LHCN-M2 (cell line): Measurements from ENCODE around the gene LRRC37B. TPM values are rescaled to one million over a fixed set of nuclear protein-coding genes. Genes with fewer than 3 reads are reported as not detected.
A peak's percentile ranks its signal among the peaks of the same experiment; 100 is the strongest.
"Not testable (repeated sequence)": the region's sequence is repeated elsewhere in the genome, so short reads cannot be mapped to it uniquely, and the experiment has no call there.

ENCODE experiments used
- DNase-seq: peaks from one replicate; pipeline ENCODE4 v3.0.0-alpha.2; 2012; ENCODE audit warnings: low read depth
- polyA plus RNA-seq: library from polyadenylated mRNA; unstranded; fragments of >200 nt; gene quantifications from one replicate; pipeline ENCODE4 v1.2.1, GENCODE V29; 2012; ENCODE audit warnings: missing spikeins
- total RNA-seq: library from RNA; depleted of rRNA; stranded (reverse); fragments of >200 nt; gene quantifications from 2 replicates; pipeline ENCODE4 v1.2.3, GENCODE V29; 2014; rRNA removed

Gene LRRC37B
- 3.6 and 8.0 TPM in 2 replicates for total RNA-seq
- polyA plus RNA-seq: 3.2 TPM

DNA sequence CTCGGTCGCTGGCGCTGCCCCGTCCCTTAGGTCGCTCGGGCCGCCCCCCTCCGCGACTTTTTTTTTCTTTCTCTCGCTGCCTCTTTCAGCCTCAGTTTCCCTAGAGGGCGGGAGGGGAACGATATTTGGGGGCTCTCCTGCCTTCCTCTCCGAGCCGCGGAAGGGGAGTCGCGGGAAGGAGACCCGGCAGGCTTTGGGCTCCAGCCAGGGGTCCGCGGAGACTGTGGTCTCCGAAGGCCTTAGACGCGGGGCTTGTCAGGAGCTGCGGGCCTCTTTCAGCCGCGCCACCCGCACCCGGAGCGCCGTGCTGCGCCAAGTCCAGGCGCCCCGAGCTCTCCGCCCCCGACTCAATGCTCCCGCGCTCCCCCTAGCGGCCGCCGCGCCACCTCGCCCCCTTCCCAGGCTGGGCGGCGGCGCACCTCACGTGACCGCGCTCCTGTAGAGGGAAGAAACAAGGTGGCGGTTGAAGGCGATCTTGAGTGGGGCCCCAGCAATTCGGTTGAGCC is at the start of gene LRRC37B:
Gene LRRC37B, plus strand, starts transcription at position 427 of the 506 bp plus-strand sequence. CDS start 14,010 bp downstream, outside the sequence.
- DNase-seq: peak; percentile 73

DNA sequence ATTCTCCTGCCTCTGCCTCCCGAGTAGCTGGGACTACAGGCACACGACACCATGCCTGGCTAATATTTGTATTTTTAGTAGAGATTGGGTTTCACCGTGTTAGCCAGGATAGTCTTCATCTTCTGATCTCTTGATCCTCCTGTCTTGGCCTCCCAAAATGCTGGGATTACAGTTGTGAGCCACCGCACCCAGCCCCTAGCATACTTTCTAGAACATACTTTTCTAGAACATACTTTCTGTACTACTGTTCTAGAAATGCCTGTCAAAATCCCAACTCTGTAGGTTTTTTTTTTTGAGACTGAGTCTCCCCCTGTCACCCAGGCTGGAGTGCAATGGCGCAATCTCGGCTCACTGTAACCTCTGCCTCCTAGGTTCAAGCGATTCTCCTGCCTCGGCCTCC is 43.1 kb upstream of the LRRC37B start:
- DNase-seq: not testable (repeated sequence)

DNA sequence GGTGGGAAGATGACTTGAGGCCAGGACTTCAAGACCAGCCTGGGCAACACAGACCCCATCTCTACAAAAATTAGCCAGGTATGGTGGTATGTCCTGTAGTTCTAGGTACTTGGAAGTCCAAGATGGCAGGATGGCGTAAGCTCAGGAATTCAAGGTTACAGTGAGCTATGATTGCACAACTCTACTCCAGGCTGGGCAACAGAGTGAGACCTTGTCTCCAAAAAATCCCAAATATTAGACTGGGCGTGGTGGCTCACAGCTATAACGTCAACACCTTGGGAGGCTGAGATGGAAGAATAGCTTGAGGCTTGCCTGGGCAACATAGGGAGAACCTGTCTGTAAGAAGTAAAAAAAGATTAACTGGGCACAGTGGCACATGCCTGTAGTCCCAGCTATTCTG is 39.5 kb upstream of the LRRC37B start:
- no peak for DNase-seq

- not testable (repeated sequence) for DNase-seq
These were observed 36.8 kb upstream of the LRRC37B start for GRCh38 chr17:31970416-31970815.

- peak; percentile 5 for DNase-seq
These were observed 32.7 kb upstream of the LRRC37B start for GRCh38 chr17:31974269-31975071.

GRCh38 chr17:31975391-31975790 is 31.8 kb upstream of the LRRC37B start:
- not testable (repeated sequence) for DNase-seq

DNA sequence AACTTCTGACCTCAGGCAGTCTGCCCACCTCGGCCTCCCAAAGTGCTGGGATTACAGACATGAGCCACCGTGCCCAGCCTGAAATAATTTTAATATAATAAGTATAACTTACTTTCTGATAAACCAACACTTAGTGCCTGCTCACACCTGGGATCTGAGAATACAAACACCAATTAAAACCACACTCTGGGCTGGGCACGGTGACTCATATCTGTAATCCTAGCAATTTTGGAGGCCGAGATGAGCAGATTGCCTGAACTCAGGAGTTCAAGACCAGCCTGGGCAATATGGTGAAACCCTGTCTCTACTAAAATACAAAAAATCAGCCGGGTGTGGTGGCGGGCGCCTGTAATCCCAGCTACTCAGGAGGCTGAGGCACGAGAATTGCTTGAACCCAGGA is 15.4 kb upstream of the LRRC37B start:
- DNase-seq: not testable (repeated sequence)

DNA sequence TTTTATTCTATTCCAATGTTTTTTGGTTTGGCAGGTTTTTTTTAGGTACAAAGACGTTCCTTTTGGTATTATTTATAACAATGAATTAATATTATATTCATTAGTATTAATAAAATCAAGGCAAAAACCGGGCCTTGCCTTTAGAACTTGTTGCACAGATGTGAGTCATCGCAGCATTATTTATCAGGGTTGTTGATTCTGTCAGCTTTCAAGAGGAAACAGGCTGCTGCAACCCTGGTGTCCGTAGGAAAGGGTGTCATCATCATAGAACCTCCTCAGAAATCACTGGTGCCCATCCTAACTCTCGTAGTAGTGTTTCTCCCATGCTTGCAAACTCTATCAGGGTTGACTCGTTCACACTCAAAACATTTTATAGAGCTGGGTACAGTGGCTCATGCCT is 10.2 kb upstream of the LRRC37B start:
- no peak for DNase-seq

- peak; percentile 23 for DNase-seq
These were observed 498 bp downstream of the LRRC37B start for GRCh38 chr17:32007463-32008298.

- no peak for DNase-seq
These were observed 2.0 kb downstream of the LRRC37B start for GRCh38 chr17:32009262-32009542.

DNA sequence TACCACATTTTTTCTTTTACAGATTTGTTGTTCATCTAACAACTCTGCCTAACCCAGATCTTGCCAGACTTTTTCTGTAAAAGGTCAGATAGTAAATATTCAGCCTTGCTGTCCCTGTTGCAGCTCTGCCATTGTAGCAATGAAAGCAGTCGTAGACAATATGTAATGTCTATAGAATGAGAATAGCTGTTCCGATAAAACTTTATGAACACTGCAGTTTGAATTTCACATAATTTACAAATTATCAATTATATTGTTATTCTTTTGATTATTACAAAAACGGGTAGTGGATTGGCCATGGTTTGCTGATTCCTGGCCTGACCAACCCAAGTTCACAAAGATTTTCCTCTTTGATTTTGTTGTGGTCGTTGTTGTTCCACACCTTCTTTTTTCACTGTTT is 2.9 kb downstream of the LRRC37B start:
- DNase-seq: no peak

DNA sequence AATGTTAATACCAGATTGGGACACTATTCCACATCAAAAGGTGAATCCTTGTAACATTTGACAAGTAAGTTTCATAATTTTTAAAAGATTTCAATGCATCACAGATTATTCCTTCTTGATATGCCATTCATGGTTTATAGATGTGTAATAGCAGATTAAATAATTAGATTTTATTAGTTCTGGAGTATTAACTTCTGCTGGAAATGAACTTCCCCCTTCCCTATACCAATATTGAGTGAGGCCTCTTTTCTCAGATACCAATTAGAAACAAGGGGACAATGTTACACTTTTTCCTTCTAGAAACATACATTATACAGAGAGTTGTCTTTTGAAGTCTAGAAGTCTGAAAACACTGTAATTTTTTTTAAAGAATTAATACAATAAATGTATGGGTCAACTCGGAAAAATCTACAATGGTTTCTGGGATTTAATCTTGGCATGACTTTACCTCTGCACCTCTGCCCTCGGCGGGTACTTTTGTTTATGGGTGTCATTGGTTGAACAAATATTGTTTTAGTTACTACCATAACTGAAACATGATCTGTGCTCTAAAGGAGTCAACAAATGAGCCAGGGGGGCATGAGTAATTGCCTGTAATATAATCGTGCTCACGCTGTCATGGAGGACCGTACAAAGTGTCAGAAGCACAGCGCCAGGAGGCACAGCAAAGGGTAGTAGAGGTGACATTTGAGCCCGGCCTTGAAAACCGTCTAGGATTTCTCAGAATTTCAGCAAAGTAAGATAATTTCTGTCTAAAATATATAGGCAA is 8.2 kb downstream of the LRRC37B start:
- peak; percentile 70 for DNase-seq

DNA sequence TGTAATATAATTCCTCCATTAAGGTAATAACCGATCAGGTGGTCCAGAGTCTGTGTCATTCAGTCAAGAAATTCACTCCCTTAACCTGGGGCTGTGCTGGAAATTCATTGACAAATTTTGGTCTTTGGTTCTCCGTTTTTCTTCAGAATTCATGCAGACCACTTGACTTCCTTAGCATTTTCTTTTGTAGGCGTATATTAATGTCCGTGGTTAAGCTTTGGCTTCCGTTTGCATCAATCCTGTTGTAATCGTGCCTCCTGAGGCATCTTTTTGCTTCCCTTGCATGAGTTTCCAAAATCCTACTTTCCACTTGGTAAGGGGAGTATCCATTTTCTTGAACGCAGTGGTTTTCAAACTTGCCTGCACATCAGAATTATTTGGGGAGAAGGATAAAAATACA is 9.0 kb downstream of the LRRC37B start:
- no peak for DNase-seq

GRCh38 chr17:32019228-32019627 is 12.0 kb downstream of the LRRC37B start:
- no peak for DNase-seq

DNA sequence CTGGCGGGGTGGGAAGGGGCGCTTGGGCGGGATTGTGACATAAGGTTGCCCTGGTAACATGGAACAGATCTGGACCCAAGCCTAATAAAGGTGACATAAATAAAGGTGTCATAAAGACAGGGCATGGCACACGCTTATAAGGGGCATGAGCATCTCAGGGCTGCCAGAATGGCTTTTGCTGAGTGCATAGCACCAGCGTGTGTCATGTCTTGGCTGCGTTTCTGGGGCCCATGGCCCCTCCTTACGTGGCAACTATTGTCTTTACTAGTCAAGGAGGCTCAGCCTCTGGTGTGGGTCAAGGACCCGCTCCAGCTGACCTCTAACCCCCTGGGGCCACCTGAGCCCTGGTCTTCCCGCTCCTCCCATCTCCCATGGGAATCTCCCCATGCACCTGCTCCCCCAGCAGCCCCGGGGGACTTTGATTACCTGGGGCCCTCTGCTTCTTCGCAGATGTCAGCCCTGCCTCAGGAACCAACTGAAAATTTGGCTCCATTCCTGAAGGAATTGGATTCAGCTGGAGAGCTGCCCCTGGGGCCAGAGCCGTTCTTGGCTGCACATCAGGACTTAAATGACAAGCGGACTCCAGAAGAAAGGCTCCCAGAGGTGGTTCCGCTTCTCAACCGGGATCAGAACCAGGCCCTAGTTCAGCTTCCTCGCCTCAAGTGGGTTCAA is 13.9 kb downstream of the LRRC37B start:
- no peak for DNase-seq

GRCh38 chr17:32021615-32021955 is 14.4 kb downstream of the LRRC37B start:
- DNase-seq: no peak

DNA sequence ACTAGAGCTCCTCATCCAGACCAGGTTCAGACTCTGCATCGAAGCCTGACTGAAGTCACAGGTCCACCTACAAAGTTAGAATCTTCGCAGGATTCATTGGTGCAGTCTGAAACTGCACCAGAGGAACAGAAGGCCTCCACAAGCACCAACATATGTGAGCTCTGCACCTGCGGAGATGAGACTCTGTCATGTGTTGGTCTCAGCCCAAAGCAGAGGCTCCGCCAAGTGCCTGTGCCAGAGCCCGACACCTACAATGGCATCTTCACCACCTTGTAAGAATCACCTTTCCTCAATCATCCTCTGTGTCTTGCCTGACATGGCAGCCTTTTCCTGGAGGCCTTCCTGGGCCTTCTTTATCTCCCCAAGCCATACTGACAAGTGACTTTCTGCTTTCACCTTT is 15.4 kb downstream of the LRRC37B start:
- DNase-seq: not testable (repeated sequence)

DNA sequence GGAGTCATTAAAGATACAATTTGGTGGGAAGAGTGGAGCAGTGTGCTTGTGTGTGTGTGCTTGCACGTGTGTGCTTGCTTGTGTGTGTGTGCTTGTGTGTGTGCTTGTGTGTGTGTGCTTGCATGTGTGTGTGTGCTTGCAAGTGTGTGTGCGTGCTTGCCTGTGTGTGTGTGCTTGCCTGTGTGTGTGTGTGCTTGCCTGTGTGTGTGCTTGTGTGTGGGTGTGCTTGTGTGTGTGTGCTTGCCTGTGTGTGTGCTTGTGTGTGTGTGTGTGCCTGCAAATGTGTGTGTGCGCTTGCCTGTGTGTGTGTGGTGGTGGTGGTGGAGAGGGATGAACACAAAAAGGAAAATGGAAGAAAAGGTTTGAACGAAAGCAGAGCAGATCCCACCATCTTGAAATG is 20.1 kb downstream of the LRRC37B start:
- not testable (repeated sequence) for DNase-seq

DNA sequence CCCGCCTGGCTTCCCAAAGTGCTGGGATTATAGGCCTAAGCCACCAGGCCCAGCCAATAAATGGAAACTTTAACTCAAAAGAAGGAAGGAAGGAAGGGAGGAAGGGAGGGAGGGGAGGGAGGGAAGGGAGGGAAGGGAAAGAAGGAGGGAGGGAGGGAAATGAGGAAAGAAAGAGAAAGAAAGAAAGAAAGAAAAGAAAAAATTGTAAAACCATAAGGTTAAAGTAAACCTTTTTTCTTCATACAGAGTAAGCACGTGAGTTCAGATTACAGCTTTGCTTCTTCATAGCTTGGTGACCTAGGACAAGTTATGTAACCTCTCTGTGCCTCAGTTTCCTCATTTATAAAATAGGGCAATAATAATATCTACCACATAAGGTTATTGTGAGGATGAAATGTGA is 26.0 kb downstream of the LRRC37B start:
- DNase-seq: no peak

DNA sequence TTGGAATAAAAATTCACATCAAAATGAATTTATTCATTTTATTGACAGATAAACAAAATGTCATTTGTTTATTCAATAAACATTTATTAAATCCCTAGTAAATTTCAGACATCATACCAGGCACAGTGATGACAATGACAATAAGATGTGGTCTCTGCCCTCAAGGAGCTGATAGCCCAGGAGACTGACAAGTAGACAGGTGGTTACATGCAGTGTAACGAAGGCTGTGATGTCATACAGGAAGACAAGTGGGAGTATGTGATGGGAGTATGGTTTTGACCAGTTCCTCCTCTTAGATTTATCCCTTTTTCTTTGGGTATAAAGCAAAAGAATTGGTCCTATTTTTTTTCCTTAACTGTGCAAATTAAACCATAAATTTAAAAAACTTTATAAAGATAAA is 26.6 kb downstream of the LRRC37B start:
- DNase-seq: peak; percentile 3

DNA sequence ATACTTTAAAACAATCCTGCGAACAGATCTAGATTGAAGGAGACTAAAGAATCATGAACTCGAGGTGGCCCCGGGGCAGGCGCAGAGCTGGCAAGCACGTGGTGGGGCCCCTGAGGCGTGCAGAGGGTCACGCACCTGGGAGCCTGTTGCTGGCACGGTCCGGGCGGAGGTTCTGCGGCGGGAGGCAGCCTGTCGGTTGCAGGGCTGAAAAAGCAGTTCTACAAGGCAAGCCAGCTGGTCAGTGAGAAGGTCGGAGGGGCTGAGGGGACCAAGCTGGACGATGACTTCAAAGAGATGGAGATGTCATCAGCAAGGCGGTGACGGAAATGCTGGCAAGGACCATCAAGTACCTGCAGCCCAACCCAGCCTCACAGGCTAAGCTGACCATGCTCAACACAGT is 33.1 kb downstream of the LRRC37B start:
- DNase-seq: not testable (repeated sequence)
